HepG2 (cell line): ENCODE data around the gene MFAP3L.

ENCODE experiments used
- CBX5 ChIP-seq: sonication (generic); formaldehyde crosslinking; IDR thresholded peaks from 2 replicates; pipeline ENCODE4 v1.4.0; 2020; ENCODE audit warnings: missing genetic modification reagents, borderline replicate concordance
- EP300 ChIP-seq, 3 experiments: sonication (generic) in 1 of 3; formaldehyde crosslinking in 1 of 3; IDR thresholded peaks; 2 replicates each; pipeline versions ENCODE4 v1.5.1 to v1.6.1; 2011 to 2020; ENCODE audit warnings: low read depth in 2 of 3, low read length in 2 of 3, borderline replicate concordance in 1 of 3, improper control_type of control experiment in 1 of 3, mild to moderate bottlenecking in 1 of 3, missing genetic modification reagents in 1 of 3, moderate library complexity in 1 of 3
- EZH2 ChIP-seq: conservative IDR thresholded peaks from 2 replicates; pipeline ENCODE4 v1.6.1; 2012; ENCODE audit warnings: mild to moderate bottlenecking, low read depth, low read length, moderate library complexity
- GLI4 ChIP-seq: sonication (generic); formaldehyde crosslinking; IDR thresholded peaks from 2 replicates; pipeline ENCODE4 v1.5.1; 2020; ENCODE audit warnings: missing genetic modification reagents, mild to moderate bottlenecking, moderate library complexity, borderline replicate concordance
- POLR2A ChIP-seq, 2 experiments: IDR thresholded peaks; 2 replicates each; pipeline ENCODE4 v1.6.1; 2011; ENCODE audit warnings: low read depth in 2 of 2, low read length in 2 of 2, mild to moderate bottlenecking in 1 of 2, moderate library complexity in 1 of 2; ENCODE audit not compliant: insufficient read depth in 1 of 2
- TAF1 ChIP-seq: sonication (generic); formaldehyde crosslinking; IDR thresholded peaks from 2 replicates; pipeline ENCODE4 v1.4.0; 2020; ENCODE audit warnings: missing genetic modification reagents
- TGIF2 ChIP-seq: IDR thresholded peaks from 2 replicates; pipeline ENCODE4 v1.6.1; 2016; ENCODE audit warnings: control low read depth, missing compliant biosample characterization

- no peak for TF ChIP-seq POLR2A (IDR thresholded peaks at IDR 0.05; ENCODE audit: insufficient read depth in 1 of 2, low read depth in 2 of 2, low read length in 2 of 2)
- no peak for TF ChIP-seq EZH2
- TF ChIP-seq CBX5 (CRISPR knock-in tag): no peak
- no peak for TF ChIP-seq EP300 (IDR thresholded peaks at IDR 0.05; ENCODE audit: low read depth in 2 of 2, low read length in 2 of 2)
- TF ChIP-seq EP300 (CRISPR knock-in tag; IDR thresholded peaks at IDR 0.05; ENCODE audit: borderline replicate concordance): no peak
- TF ChIP-seq GLI4 (CRISPR knock-in tag): no peak
- no peak for TF ChIP-seq TGIF2
- no peak for TF ChIP-seq TAF1 (CRISPR knock-in tag)
Observed at GRCh38 chr4:169958629-169959028, 67.6 kb downstream of the MFAP3L start.
